GM12878 (cell line): ENCODE results near the gene FLVCR2. TPM values are rescaled to one million over a fixed set of nuclear protein-coding genes. Genes with fewer than 3 reads are reported as not detected.

Source experiments
- BMI1 ChIP-seq: fragments of 450-650 bp; IDR thresholded peaks from 2 replicates; pipeline ENCODE4 v1.6.1; 2016; ENCODE audit warnings: mild to moderate bottlenecking, moderate library complexity, borderline replicate concordance
- BRCA1 ChIP-seq: IDR thresholded peaks from 2 replicates; pipeline ENCODE4 v1.6.1; 2011; ENCODE audit warnings: low read depth, low read length, improper control_type of control experiment
- CREM ChIP-seq: IDR thresholded peaks from 2 replicates; pipeline ENCODE4 v1.6.1; 2014; ENCODE audit warnings: antibody characterized with exemption, low read depth
- ETV6 ChIP-seq, 2 experiments: fragments of 450-650 bp in 1 of 2; IDR thresholded peaks in 1 of 2; conservative IDR thresholded peaks in 1 of 2; 2 replicates each; pipeline ENCODE4 v1.6.1; 2014; ENCODE audit warnings: antibody characterized with exemption in 1 of 2, borderline replicate concordance in 1 of 2, low read depth in 1 of 2, mild to moderate bottlenecking in 1 of 2, moderate library complexity in 1 of 2
- EZH2 ChIP-seq: IDR thresholded peaks from 2 replicates; pipeline ENCODE4 v1.6.1; 2012; ENCODE audit warnings: low read depth, mild to moderate bottlenecking, control low read depth, inconsistent platforms, low read length, borderline replicate concordance; ENCODE audit not compliant: control insufficient read depth
- FOS ChIP-seq: IDR thresholded peaks from 3 replicates; pipeline ENCODE4 v1.6.1; 2011; ENCODE audit warnings: borderline replicate concordance; ENCODE audit not compliant: insufficient read length; ENCODE audit errors: extremely low read depth
- HDAC6 ChIP-seq: fragments of 200-600 bp; sonication (generic); IDR thresholded peaks from one replicate; pipeline ENCODE4 v1.8.0; 2017; ENCODE audit warnings: antibody characterized with exemption; ENCODE audit not compliant: unreplicated experiment
- MEF2B ChIP-seq: fragments of 450-650 bp; IDR thresholded peaks from 2 replicates; pipeline ENCODE4 v1.6.1; 2018; ENCODE audit warnings: mild to moderate bottlenecking, moderate library complexity; ENCODE audit not compliant: partially characterized antibody, poor library complexity, severe bottlenecking
- MTA2 ChIP-seq: fragments of 450-650 bp; IDR thresholded peaks from 2 replicates; pipeline ENCODE4 v1.6.1; 2016; ENCODE audit warnings: low read depth, mild to moderate bottlenecking, moderate library complexity
- MYB ChIP-seq: fragments of 150-350 bp; IDR thresholded peaks from 2 replicates; pipeline ENCODE4 v1.6.1; 2014; ENCODE audit warnings: mild to moderate bottlenecking, low read depth, low read length, borderline replicate concordance
- NFXL1 ChIP-seq: fragments of 450-650 bp; IDR thresholded peaks from 2 replicates; pipeline ENCODE4 v1.6.1; 2017; ENCODE audit warnings: antibody characterized with exemption, mild to moderate bottlenecking, borderline replicate concordance
- PML ChIP-seq: IDR thresholded peaks from 2 replicates; pipeline ENCODE4 v1.6.1; 2012; ENCODE audit warnings: low read length, inconsistent platforms
- POLR2AphosphoS5 ChIP-seq: IDR thresholded peaks from 2 replicates; pipeline ENCODE4 v1.6.1; 2011; ENCODE audit warnings: mild to moderate bottlenecking, low read length, inconsistent platforms
- POU2F2 ChIP-seq: IDR thresholded peaks from 3 replicates; pipeline ENCODE4 v1.6.1; 2011; ENCODE audit warnings: low read depth, mild to moderate bottlenecking, low read length, borderline replicate concordance
- RAD21 ChIP-seq: IDR thresholded peaks from 2 replicates; pipeline ENCODE4 v1.6.1; 2011; ENCODE audit warnings: mild to moderate bottlenecking, low read depth, low read length, moderate library complexity; ENCODE audit not compliant: insufficient read depth
- RCOR1 ChIP-seq: conservative IDR thresholded peaks from 2 replicates; pipeline ENCODE4 v1.6.1; 2012; ENCODE audit warnings: low read depth, low read length, improper control_type of control experiment
- SIN3A ChIP-seq: IDR thresholded peaks from 2 replicates; pipeline ENCODE4 v1.6.1; 2012; ENCODE audit warnings: low read depth, low read length, improper control_type of control experiment
- SIX5 ChIP-seq: IDR thresholded peaks from 2 replicates; pipeline ENCODE4 v1.6.1; 2011; ENCODE audit warnings: mild to moderate bottlenecking, low read depth, low read length, moderate library complexity; ENCODE audit not compliant: severe bottlenecking
- SREBF1 ChIP-seq: IDR thresholded peaks from 2 replicates; pipeline ENCODE4 v1.6.1; 2012; ENCODE audit warnings: mild to moderate bottlenecking, low read length
- STAT1 ChIP-seq: fragments of 450-650 bp; conservative IDR thresholded peaks from 2 replicates; pipeline ENCODE4 v1.6.1; 2014; ENCODE audit warnings: antibody characterized with exemption, mild to moderate bottlenecking
- SUZ12 ChIP-seq: fragments of 200-600 bp; sonication (generic); IDR thresholded peaks from one replicate; pipeline ENCODE4 v1.6.1; 2018; ENCODE audit warnings: antibody characterized with exemption, mild to moderate bottlenecking; ENCODE audit not compliant: unreplicated experiment
- ZBED1 ChIP-seq: IDR thresholded peaks from 2 replicates; pipeline ENCODE4 v1.6.1; 2016; ENCODE audit warnings: borderline replicate concordance
- ZNF207 ChIP-seq: fragments of 450-650 bp; IDR thresholded peaks from 2 replicates; pipeline ENCODE4 v1.6.1; 2014; ENCODE audit warnings: antibody characterized with exemption, mild to moderate bottlenecking, borderline replicate concordance
- ZNF274 ChIP-seq: IDR thresholded peaks from one replicate; pipeline ENCODE4 v1.8.0; 2011; ENCODE audit not compliant: insufficient read length, insufficient read depth
- polyA plus RNA-seq, 11 experiments: library from polyadenylated mRNA; depleted of rRNA in 4 of 11; unstranded in 6 of 11; stranded (reverse) in 5 of 11; fragments of >200 nt; fragmentation: Nextera tagmentation in 4 of 11; fragmentation: Illumina TruSeq in 1 of 11; extraction: Ambion mirVana in 4 of 11; extraction: Trizol in 1 of 11; gene quantifications; 1 replicate in 1 of 11; 2 replicates in 10 of 11; pipeline versions ENCODE4 v1.2.1 to v1.2.3, GENCODE V29; 2011 to 2016; ENCODE audit warnings: inconsistent platforms in 2 of 11, missing spikeins in 2 of 11, low read depth in 1 of 11
- total RNA-seq, 4 experiments: library from RNA; depleted of rRNA in 3 of 4; stranded (reverse); fragments of >200 nt in 3 of 4; fragmentation: Illumina TruSeq in 1 of 4; extraction: Trizol in 1 of 4; gene quantifications; 2 replicates each; pipeline versions ENCODE4 v1.2.1 to v1.2.3, GENCODE V29; 2013 to 2021
- TF ChIP-seq, protein P1 (sequence below): IDR thresholded peaks from 2 replicates; pipeline ENCODE4 v1.6.1; 2012; ENCODE audit warnings: mild to moderate bottlenecking, low read depth, low read length
- TF ChIP-seq, protein P2 (sequence below): fragments of 450-650 bp; IDR thresholded peaks from 2 replicates; pipeline ENCODE4 v1.6.1; 2017; ENCODE audit warnings: borderline replicate concordance

FLVCR2 gene
- total and polyA plus RNA-seq, 10 of the 15 experiments (the other 5 are each of a cell fraction or from before 2014, with no cell fraction given), result 0.24 to 3.7 (median 1.6) TPM

DNA sequence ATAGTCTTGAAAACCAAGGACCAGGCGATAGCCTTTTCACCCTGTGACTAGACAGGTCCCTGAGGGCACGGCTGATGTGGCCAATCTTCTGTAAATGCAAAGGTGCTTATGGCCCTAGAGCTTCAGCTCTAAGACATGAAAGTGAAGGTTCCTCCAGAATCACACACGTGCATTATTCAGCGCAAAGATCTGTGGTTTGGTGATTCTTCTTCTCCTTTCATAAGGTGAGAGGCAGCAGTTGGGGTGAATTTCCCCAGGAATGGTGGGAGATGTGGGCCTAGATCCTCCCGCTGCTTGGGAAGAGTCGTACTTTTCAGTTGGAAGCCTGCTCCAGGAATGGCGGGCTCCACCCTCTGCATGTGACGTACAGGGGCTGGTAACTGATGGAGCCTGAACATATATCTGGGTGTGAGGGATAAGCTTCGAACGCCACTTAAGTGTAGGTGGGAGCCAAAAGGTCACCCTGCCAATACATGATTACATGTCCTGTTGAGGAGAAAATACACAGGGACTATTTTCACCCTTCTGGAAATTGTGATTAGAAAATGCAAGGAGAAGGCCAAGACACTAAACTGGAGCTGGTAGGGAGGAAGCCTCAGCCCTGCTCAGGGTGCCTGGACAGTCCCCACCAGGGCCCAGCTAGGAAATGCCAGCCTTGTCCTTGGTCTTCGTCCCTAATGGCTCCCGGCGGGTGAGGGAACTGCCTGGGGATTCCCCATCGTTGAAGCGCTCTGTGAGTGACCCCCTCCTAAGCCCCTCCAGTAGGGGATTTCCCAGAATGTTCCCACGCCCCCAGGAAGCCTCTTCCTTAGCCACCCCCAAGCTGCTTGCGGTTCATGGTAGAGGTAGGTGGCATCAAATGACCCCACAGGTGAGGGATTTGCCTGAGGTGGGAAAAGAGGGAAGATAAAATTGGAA is 38.6 kb upstream of the FLVCR2 start (continued):
- TF ChIP-seq POU2F2 (peak; percentile 81; the same call in 1 of the 3 replicates), RCOR1 (0 out of 2 replicates have a peak, but pooled peaks have one; percentile 25), SREBF1 (no peak), BRCA1 (no peak), PML (peak; percentile 15; the same call in 1 of the 2 replicates), MYB (no peak), SIX5 (no peak), ETV6 (conservative IDR thresholded peaks at IDR 0.05 in 1 of 2, IDR thresholded peaks at IDR 0.05 in 1 of 2; ENCODE audit: borderline replicate concordance in 1 of 2, low read depth in 1 of 2) (0 out of 4 replicates have a peak, but pooled peaks of 1 of the 2 experiments have one; percentile 33), HDAC6 (no peak), MTA2 (peak; percentile 39; the same call in 1 of the 2 replicates), RAD21 (no peak), ZBED1 (no peak; the same call in 1 of the 2 replicates), EZH2 (no peak), POLR2AphosphoS5 (peak; percentile 39; the same call in 1 of the 2 replicates), SIN3A (no peak), MEF2B (peak; percentile 79), ZNF207 (no peak), NFXL1 (no peak), ZNF274 (no peak), CREM (peak; percentile 46), SUZ12 (no peak), FOS (no peak), BMI1 (no peak), STAT1 (0 out of 2 replicates have a peak, but pooled peaks have one; percentile 38)
- TF ChIP-seq, protein P1, sequence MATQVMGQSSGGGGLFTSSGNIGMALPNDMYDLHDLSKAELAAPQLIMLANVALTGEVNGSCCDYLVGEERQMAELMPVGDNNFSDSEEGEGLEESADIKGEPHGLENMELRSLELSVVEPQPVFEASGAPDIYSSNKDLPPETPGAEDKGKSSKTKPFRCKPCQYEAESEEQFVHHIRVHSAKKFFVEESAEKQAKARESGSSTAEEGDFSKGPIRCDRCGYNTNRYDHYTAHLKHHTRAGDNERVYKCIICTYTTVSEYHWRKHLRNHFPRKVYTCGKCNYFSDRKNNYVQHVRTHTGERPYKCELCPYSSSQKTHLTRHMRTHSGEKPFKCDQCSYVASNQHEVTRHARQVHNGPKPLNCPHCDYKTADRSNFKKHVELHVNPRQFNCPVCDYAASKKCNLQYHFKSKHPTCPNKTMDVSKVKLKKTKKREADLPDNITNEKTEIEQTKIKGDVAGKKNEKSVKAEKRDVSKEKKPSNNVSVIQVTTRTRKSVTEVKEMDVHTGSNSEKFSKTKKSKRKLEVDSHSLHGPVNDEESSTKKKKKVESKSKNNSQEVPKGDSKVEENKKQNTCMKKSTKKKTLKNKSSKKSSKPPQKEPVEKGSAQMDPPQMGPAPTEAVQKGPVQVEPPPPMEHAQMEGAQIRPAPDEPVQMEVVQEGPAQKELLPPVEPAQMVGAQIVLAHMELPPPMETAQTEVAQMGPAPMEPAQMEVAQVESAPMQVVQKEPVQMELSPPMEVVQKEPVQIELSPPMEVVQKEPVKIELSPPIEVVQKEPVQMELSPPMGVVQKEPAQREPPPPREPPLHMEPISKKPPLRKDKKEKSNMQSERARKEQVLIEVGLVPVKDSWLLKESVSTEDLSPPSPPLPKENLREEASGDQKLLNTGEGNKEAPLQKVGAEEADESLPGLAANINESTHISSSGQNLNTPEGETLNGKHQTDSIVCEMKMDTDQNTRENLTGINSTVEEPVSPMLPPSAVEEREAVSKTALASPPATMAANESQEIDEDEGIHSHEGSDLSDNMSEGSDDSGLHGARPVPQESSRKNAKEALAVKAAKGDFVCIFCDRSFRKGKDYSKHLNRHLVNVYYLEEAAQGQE, result no peak
- TF ChIP-seq, protein P2, sequence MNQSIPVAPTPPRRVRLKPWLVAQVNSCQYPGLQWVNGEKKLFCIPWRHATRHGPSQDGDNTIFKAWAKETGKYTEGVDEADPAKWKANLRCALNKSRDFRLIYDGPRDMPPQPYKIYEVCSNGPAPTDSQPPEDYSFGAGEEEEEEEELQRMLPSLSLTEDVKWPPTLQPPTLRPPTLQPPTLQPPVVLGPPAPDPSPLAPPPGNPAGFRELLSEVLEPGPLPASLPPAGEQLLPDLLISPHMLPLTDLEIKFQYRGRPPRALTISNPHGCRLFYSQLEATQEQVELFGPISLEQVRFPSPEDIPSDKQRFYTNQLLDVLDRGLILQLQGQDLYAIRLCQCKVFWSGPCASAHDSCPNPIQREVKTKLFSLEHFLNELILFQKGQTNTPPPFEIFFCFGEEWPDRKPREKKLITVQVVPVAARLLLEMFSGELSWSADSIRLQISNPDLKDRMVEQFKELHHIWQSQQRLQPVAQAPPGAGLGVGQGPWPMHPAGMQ, result no peak
